Transverse colon (tissue), 4 donors: Measurements from ENCODE around the gene OSBPL2. TPM values are rescaled to one million over a fixed set of nuclear protein-coding genes. Genes with fewer than 3 reads are reported as not detected.

ENCODE experiments used
- DNase-seq: peaks from one replicate; pipeline ENCODE4 v3.0.0-alpha.2; 2019
- H3K27ac ChIP-seq, 4 donors: fragments of 200-600 bp; sonication (generic); 2 replicates each; pipeline ENCODE4 v1.5.1; 2016 to 2018; ENCODE audit warnings: inconsistent platforms in 4 of 4
- H3K27me3 ChIP-seq: fragments of 200-600 bp; sonication (generic); 2 replicates; pipeline ENCODE4 v1.5.1; 2017; ENCODE audit warnings: inconsistent platforms
- H3K36me3 ChIP-seq, 4 donors: fragments of 200-600 bp; sonication (generic); 2 replicates each; pipeline ENCODE4 v1.5.1; 2017 to 2019; ENCODE audit warnings: inconsistent platforms in 4 of 4
- H3K4me1 ChIP-seq, 4 donors: fragments of 200-600 bp; sonication (generic); 2 replicates each; pipeline ENCODE4 v1.5.1; 2017 to 2020; ENCODE audit warnings: inconsistent platforms in 4 of 4
- H3K4me3 ChIP-seq, 4 donors: fragments of 200-600 bp; sonication (generic); 1 replicate in 1 of 4; 2 replicates in 3 of 4; pipeline versions ENCODE4 v1.5.1 to v1.6.1; 2017 to 2019; ENCODE audit warnings: inconsistent platforms in 4 of 4
- H3K9me3 ChIP-seq, 2 donors: fragments of 200-600 bp; sonication (generic); 2 replicates each; pipeline ENCODE4 v1.5.1; 2017 to 2019; ENCODE audit warnings: inconsistent platforms in 2 of 2
- EP300 ChIP-seq: sonication (generic); formaldehyde crosslinking; IDR thresholded peaks from one replicate; pipeline ENCODE4 v1.6.1; 2017; ENCODE audit warnings: antibody characterized with exemption, low read depth
- POLR2A ChIP-seq: fragments of 450-650 bp; IDR thresholded peaks from one replicate; pipeline ENCODE4 v1.6.1; 2016; ENCODE audit warnings: antibody characterized with exemption, mild to moderate bottlenecking, moderate library complexity
- POLR2AphosphoS5 ChIP-seq, 3 donors: sonication (generic); formaldehyde crosslinking; IDR thresholded peaks; one replicate each; pipeline ENCODE4 v1.6.1; 2016; ENCODE audit warnings: antibody characterized with exemption in 3 of 3
- WGBS, 2 donors: methylation state at CpG; one replicate each; pipeline ENCODE4 v1.1.5; 2018; ENCODE audit warnings: low coverage in 1 of 2; 5-methylcytosine and 5-hydroxymethylcytosine counted together
- in situ Hi-C, 4 donors: fragments of 200-750 bp; cut with MboI; loops; one replicate each; pipeline versions ENCODE4 v1.15.0 to v1.15.1; 2017; ENCODE audit warnings: low sequenced_read_pairs in 3 of 4, low pct_ligation_motif_present in 1 of 4, low pct_unique_long_range_greater_than_20kb in 1 of 4
- intact Hi-C: fragments of 100-400 bp; cut with DNase I; formaldehyde crosslinking; loops from one replicate; pipeline ENCODE4 v1.15.1; 2023; ENCODE audit warnings: low total_unique reads
- total RNA-seq, 4 donors: library from RNA; depleted of rRNA; stranded (reverse); fragments of >200 nt; gene quantifications; one replicate each; pipeline ENCODE4 v1.1.0, GENCODE V29; 2016
- TF ChIP-seq, protein P1 (sequence below), 5 experiments: fragments of 200-600 bp in 3 of 5; fragments of 450-650 bp in 2 of 5; sonication (generic) in 3 of 5; IDR thresholded peaks; 1 replicate in 2 of 5; 2 replicates in 3 of 5; pipeline ENCODE4 v1.5.1; 2016 to 2017; ENCODE audit warnings: antibody characterized with exemption in 5 of 5, inconsistent platforms in 3 of 5, mild to moderate bottlenecking in 2 of 5, moderate library complexity in 1 of 5

The OSBPL2 gene
- total RNA-seq, 4 donors from 2014 or later, result 36.2 to 101 (median 73.3) TPM

- in situ Hi-C loops, result no loop called here
- no peak for DNase-seq
- TF ChIP-seq EP300, result no peak
- no peak for TF ChIP-seq POLR2AphosphoS5 (IDR thresholded peaks at IDR 0.05)
- no peak for TF ChIP-seq POLR2A
- TF ChIP-seq, protein P1, sequence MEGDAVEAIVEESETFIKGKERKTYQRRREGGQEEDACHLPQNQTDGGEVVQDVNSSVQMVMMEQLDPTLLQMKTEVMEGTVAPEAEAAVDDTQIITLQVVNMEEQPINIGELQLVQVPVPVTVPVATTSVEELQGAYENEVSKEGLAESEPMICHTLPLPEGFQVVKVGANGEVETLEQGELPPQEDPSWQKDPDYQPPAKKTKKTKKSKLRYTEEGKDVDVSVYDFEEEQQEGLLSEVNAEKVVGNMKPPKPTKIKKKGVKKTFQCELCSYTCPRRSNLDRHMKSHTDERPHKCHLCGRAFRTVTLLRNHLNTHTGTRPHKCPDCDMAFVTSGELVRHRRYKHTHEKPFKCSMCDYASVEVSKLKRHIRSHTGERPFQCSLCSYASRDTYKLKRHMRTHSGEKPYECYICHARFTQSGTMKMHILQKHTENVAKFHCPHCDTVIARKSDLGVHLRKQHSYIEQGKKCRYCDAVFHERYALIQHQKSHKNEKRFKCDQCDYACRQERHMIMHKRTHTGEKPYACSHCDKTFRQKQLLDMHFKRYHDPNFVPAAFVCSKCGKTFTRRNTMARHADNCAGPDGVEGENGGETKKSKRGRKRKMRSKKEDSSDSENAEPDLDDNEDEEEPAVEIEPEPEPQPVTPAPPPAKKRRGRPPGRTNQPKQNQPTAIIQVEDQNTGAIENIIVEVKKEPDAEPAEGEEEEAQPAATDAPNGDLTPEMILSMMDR (IDR thresholded peaks at IDR 0.05), result no peak
- H3K27ac ChIP-seq, result no peak overlapping the region
- H3K36me3 ChIP-seq, result no peaks in the 10 kb centered on the region
- intact Hi-C loops, result loop anchor here (10.0 kb wide), 1 partner anchor 478 kb away; no protein-coding TSS in a partner anchor
- H3K9me3 ChIP-seq, result no peaks in the 10 kb centered on the region
- H3K27me3 ChIP-seq, result no peaks in the 10 kb centered on the region
- 86 to 100% methylated on average over 2 to 21 of the region's 22 CpGs for WGBS, 2 donors
- peaks cover 15 to 51% (median 26%) of the 10 kb centered on the region in 4 donors for H3K4me1 ChIP-seq
- no peak overlapping the region for H3K4me3 ChIP-seq
These were observed 4.8 kb downstream of the OSBPL2 start for GRCh38 chr20:62243106-62243505.

GRCh38 chr20:62243906-62244515, 5.7 kb downstream of the OSBPL2 start:
- in situ Hi-C loops (no loop called here), intact Hi-C loops (loop anchor here (10.0 kb wide), 1 partner anchor 479 kb away; no protein-coding TSS in a partner anchor)
- TF ChIP-seq, protein P1 (IDR thresholded peaks at IDR 0.05), result no peak
- TF ChIP-seq POLR2AphosphoS5 (IDR thresholded peaks at IDR 0.05) (no peak), POLR2A (no peak), EP300 (no peak)
- Histone ChIP-seq H3K36me3 (no peaks in the 10 kb centered on the region), H3K27me3 (no peaks in the 10 kb centered on the region), H3K27ac (no peak overlapping the region), H3K9me3 (no peaks in the 10 kb centered on the region), H3K4me3 (no peak overlapping the region), H3K4me1 (peaks cover 15 to 53% (median 24%) of the 10 kb centered on the region in 4 donors)
- no peak for DNase-seq
- 87 to 100% methylated on average over 2 to 21 of the region's 21 CpGs for WGBS, 2 donors

DNA sequence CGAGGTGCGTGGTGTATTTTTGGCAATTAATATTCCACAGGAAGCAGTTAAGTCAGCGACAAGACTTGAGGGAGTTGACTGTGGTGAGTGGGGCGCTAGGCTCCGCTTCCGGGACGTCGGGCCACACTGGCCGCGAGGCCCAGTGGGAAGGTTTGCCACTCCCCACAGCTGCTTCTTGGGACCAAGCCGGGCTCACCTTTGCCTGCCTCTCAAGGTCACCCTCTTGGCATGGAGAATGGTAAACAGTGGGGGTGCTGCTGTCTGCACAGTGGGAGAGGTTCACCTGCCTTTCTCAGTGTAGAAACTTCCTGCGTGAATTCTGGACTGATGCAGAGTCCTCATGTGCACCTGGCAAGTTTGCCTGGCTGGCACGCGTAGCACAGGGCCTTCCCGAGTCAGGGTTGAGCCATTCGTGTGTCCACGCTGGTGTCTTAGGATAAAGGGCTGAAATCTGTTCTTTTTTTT, 6.4 kb downstream of the OSBPL2 start:
- Histone ChIP-seq H3K4me1 (peaks cover 9 to 51% (median 19%) of the 10 kb centered on the region in 4 donors), H3K9me3 (no peaks in the 10 kb centered on the region), H3K36me3 (no peaks in the 10 kb centered on the region), H3K4me3 (no peak overlapping the region), H3K27ac (no peak overlapping the region), H3K27me3 (no peaks in the 10 kb centered on the region)
- in situ Hi-C loops, result no loop called here
- no peak for DNase-seq
- intact Hi-C loops, result loop anchor here (10.0 kb wide), 1 partner anchor 480 kb away; no protein-coding TSS in a partner anchor
- TF ChIP-seq EP300 (no peak), POLR2AphosphoS5 (IDR thresholded peaks at IDR 0.05) (no peak), POLR2A (no peak)
- TF ChIP-seq, protein P1 (IDR thresholded peaks at IDR 0.05), result no peak
- 64 to 74% methylated on average over 11 to 17 of the region's 17 CpGs for WGBS, 2 donors

DNA sequence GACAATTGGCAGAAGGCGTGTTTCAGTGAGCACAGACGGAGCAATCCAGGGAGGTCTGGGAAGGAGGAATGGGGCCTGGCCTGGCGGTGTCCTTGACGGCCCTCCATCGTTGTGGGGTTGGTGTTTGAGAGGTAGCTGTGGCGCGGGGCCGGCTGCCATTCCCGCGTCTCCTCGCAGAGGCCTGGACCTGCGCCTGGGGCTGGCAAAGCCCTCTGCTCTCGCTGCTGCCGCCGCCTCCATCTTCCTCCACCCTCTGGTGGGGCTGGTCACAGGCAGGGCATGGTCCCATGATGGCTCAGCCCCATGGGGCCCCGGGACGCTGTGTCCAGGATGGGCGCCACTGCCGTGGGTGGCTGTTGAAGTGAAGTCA, 7.6 kb downstream of the OSBPL2 start:
- H3K27ac ChIP-seq, result no peak overlapping the region
- DNase-seq, result no peak
- H3K4me1 ChIP-seq, result peaks cover 0 to 46% (median 11%) of the 10 kb centered on the region in 4 donors
- no peak for TF ChIP-seq POLR2A
- TF ChIP-seq POLR2AphosphoS5 (IDR thresholded peaks at IDR 0.05), result no peak
- TF ChIP-seq EP300, result no peak
- TF ChIP-seq, protein P1 (IDR thresholded peaks at IDR 0.05), result no peak
- intact Hi-C loops (loop anchor here (10.0 kb wide), 1 partner anchor 481 kb away; no protein-coding TSS in a partner anchor), in situ Hi-C loops (no loop called here)
- WGBS, 2 donors, result 86 to 90% methylated on average over 1 to 19 of the region's 19 CpGs
- no peaks in the 10 kb centered on the region for H3K9me3 ChIP-seq
- H3K4me3 ChIP-seq, result no peak overlapping the region
- no peaks in the 10 kb centered on the region for H3K27me3 ChIP-seq
- H3K36me3 ChIP-seq, result no peaks in the 10 kb centered on the region
